ENCODE data around the gene ADAMTS19. TPM values are rescaled to one million over a fixed set of nuclear protein-coding genes. Genes with fewer than 3 reads are reported as not detected.

The ADAMTS19 gene
- total and polyA plus RNA-seq, 9 of the 15 experiments (the other 6 are each of a cell fraction or from before 2014, with no cell fraction given), result not detected

- DNase-seq (ENCODE audit: extremely low read depth in 1 of 4, low spot score in 3 of 4) (no peak), ATAC-seq (no peak), FAIRE-seq (no peak)
- 0% methylated on average over 2 of the region's 2 CpGs for WGBS (ENCODE audit: insufficient coverage, low coverage, missing lambda C conversion rate)
- Histone ChIP-seq H3K9me1 (ENCODE audit: control insufficient read depth, insufficient read depth, low read length) (no peaks in the 10 kb centered on the region), H3K4me2 (ENCODE audit: insufficient read depth, low read length) (no peak overlapping the region), H3K4me1 (replicated peaks in 1 of 2; ENCODE audit: control insufficient read depth in 2 of 2, insufficient read depth in 2 of 2, low read length in 2 of 2) (no peaks in the 10 kb centered on the region), H4K20me1 (replicated peaks; ENCODE audit: control insufficient read depth, insufficient read depth, low read length) (no peaks in the 10 kb centered on the region), H3K36me3 (ENCODE audit: control insufficient read depth, insufficient read depth, low read length) (no peaks in the 10 kb centered on the region), H3K9ac (ENCODE audit: insufficient read depth in 1 of 2, low read depth in 2 of 2, low read length in 2 of 2) (no peak overlapping the region), H3K4me3 (no peak overlapping the region), H2AFZ (ENCODE audit: low read depth, low read length) (no peak overlapping the region), H3K27ac (ENCODE audit: extremely low read depth, low read depth, low read length) (no peak overlapping the region), H3K27me3 (ENCODE audit: control insufficient read depth in 2 of 2, insufficient read depth in 2 of 2, low read length in 2 of 2) (no peaks in the 10 kb centered on the region), H3K9me3 (replicated peaks; ENCODE audit: control insufficient read depth, insufficient read depth, low read depth, low read length) (0 out of 2 replicates have a peak, but pooled peaks cover 1% of the 10 kb centered on the region), H3K79me2 (ENCODE audit: control insufficient read depth, insufficient read depth, low read length) (no peaks in the 10 kb centered on the region)
- intact Hi-C loops (cut with micrococcal nuclease) (no loop called here), in situ Hi-C loops (cut with MboI) (no loop called here)
- no TSS peak for BruUV-seq (replicated peaks)
- ChIA-PET CTCF (ENCODE audit: low intra/inter-chr PET ratio) (no interaction called here), POLR2A (no interaction called here)
- TF ChIP-seq POU5F1 (IDR thresholded peaks at IDR 0.05; ENCODE audit: borderline replicate concordance, low read depth, low read length, partially characterized antibody) (no peak), MBD2 (IDR thresholded peaks at IDR 0.05; ENCODE audit: borderline replicate concordance, low read depth) (no peak), BHLHE40 (IDR thresholded peaks at IDR 0.05; ENCODE audit: low read length) (no peak), FOSL1 (tag; conservative IDR thresholded peaks at IDR 0.05) (no peak), RBM22 (IDR thresholded peaks at IDR 0.05; ENCODE audit: low read depth, low read length, poor library complexity, severe bottlenecking) (no peak), ELF1 (tag; IDR thresholded peaks at IDR 0.05) (no peak), NUFIP1 (IDR thresholded peaks at IDR 0.05; ENCODE audit: partially characterized antibody) (no peak), HBP1 (CRISPR knock-in tag; IDR thresholded peaks at IDR 0.05) (no peak), COPS2 (conservative IDR thresholded peaks at IDR 0.05) (no peak), ELF4 (CRISPR knock-in tag; IDR thresholded peaks at IDR 0.05) (no peak), THAP7 (CRISPR knock-in tag; IDR thresholded peaks at IDR 0.05) (no peak)
Measured at GRCh38 chr5:129412721-129413120, 47.4 kb upstream of the ADAMTS19 start.

Data from K562 (cell line).